GM19372 (cell line): ENCODE data around the gene MKLN1.
"Not testable (repeated sequence)": the region's sequence is repeated elsewhere in the genome, so short reads cannot be mapped to it uniquely, and the experiment has no call there.

Experiments used
- ATAC-seq: cut with Tn5 transposase; IDR thresholded peaks from one replicate; pipeline ENCODE4 v1.9.1; 2021; ENCODE audit warnings: mild to moderate bottlenecking, low read depth, moderate library complexity; ENCODE audit not compliant: unreplicated experiment

The MKLN1 gene

DNA sequence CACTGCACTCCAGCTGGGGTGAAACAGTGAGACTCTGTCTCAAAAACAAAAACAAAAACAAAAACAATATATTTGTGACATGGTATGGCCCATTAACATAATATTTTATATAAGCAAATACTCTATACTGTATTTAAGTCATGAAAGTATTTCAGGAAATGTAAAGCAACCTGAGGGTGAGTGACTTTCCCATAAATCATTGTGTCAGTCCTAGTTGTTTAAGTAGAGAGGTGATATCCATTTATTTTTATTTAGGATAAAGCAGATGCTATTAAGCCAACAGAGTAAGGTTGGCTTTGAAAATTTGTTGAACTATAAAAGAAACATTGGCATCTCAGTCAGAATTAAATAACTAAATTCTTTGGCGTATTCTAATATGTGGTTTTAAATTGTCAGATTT lies 60.5 kb downstream of the MKLN1 start:
- no peak for ATAC-seq

- ATAC-seq, result no peak
Measured at GRCh38 chr7:131390275-131390674, 62.6 kb downstream of the MKLN1 start.

- ATAC-seq, result no peak
Measured at GRCh38 chr7:131391145-131391544, 63.5 kb downstream of the MKLN1 start.

DNA sequence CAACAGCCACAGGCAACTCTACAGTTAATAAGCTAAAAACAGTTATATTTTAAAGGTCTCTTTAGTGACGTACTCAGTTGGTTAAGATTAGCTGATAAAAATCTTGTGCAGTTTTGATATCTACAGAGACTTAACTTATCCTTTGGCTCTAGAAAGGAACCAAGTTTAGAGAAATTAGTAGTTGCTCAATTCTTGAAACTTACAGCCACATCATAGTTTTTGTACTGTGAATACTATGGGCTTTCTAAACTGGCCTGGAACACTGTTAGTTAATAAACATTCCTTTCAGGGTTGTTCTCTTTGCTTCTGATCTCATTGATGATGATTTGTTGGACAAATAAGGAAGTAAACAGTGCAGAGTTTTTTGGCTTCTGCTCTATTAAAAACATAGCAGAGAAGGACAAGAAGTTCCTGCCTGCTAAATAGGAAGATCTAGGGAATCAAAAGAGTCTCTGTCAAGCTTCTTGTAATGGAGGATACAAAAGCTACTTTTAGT lies 73.1 kb downstream of the MKLN1 start:
- no peak for ATAC-seq

GRCh38 chr7:131401194-131401593 lies 73.5 kb downstream of the MKLN1 start:
- ATAC-seq, result no peak

DNA sequence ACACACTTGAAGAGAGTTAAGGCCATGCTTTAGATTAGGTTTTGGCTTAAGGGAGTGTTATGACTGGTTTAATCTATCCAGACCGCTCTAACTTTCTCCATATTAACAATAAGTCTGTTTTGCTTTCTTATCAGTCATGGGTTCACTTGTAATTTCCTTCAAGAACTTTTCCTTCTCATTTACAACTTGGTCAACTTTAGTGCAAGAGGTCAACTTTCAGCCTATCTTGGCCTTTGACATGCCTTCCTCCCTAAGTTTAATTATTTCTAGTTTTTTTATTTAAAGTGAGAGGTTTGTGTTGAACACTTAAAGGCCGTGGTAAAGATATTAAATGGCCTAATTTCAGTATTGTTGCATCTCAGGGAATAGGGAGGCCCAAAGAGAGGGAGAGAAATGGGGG lies 75.6 kb downstream of the MKLN1 start:
- no peak for ATAC-seq

GRCh38 chr7:131404226-131404911 lies 76.7 kb downstream of the MKLN1 start:
- no peak for ATAC-seq

DNA sequence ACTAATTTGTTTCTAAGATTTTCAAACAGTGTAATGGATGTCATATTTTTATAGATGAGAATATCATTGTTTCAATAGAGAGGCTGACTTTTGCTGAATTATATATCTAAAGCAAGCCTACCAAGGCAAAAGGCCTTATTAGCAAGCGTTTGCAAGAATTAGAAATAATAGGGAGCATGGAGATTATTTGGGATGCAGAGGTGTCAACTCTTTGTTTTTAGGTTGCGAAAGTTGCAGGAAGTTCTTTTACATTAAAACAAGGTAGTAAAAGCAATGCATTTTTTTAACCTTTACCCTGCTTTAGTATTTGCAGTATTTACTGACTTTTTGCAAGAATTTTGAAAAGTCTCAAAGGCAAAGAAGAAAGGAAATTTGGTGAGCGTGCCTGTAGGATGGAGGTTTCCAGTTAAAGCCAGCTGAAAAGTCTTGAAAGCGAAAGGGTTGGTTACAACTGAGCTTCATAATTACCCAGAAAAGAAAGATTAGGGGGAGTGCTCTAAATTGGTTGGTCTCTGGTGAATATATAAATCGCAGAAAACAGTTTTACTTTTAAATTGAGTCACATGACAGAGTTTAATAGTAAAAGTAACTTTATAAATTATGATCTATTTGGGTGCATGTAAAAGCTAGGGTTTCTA lies 81.6 kb downstream of the MKLN1 start:
- no peak for ATAC-seq

DNA sequence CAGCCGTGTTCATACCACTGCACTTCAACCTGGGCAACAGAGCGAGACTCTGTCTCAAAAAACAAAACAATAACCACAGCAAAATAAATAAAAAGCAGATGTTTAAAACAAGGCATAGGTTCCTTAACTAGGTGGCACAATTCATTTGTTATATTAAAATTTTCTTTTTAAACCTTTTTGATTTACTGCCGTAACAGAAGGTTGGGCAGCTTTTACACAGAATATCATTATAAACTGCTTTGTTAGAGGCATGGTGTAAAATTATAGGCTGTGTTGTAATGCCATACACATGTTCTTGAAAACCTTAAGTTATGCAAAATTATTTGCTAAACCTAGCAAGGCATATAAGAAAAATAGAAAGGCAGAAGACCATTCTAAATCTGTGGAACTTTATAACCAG lies 84.4 kb downstream of the MKLN1 start:
- ATAC-seq, result no peak

GRCh38 chr7:131413711-131414110 lies 86.0 kb downstream of the MKLN1 start:
- ATAC-seq, result no peak

DNA sequence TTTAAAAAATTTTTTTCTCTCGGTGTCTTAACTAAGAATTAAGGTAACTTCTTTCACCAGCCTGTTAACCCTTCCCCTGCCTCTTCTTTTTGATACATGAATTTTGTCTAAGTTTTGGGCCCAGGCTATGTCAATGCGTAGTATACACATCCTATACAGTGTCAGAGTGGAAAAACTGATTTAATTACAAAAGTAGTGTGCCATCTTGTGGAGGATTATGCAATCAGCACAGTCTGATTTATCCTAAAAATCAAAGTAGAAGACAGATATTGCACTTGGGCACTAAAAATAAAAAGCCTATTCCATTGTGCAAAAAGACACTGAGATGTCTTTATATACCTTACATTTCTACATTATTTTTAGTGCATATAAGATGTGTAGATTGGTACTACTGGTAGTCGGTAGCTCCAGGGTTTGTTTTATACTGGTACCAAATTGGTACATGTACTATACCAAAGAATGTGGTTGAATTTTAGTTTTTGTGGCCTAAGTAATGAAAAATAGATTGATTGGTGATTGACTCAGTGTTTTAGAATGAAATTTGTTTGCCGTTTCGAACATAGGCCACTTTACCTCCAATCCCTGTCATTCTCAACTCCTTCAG lies 96.6 kb downstream of the MKLN1 start:
- ATAC-seq, result no peak

- no peak for ATAC-seq
Measured at GRCh38 chr7:131425992-131426391, 98.3 kb downstream of the MKLN1 start.

GRCh38 chr7:131430826-131431225 lies 103.2 kb downstream of the MKLN1 start:
- ATAC-seq, result not testable (repeated sequence)

GRCh38 chr7:131431289-131431688 lies 103.6 kb downstream of the MKLN1 start:
- no peak for ATAC-seq

DNA sequence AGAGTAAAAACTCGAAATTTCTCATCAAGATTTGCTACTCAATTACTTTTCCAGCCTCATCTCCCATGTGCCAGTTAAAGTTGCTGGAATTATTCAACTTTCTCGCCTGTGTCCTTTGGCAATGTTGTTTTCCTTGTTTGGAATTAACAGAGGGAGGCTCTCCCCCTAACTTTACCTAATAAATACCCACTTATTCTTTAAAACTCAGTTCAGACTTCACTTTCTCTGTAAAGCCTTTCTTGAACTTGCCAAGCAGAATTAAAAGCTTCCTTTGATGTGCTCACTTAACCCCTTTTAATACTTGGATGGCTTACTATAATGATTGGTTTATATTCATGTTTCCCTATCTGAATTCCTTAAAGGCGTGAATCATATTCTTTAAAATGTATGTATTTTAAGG lies 104.1 kb downstream of the MKLN1 start:
- no peak for ATAC-seq

DNA sequence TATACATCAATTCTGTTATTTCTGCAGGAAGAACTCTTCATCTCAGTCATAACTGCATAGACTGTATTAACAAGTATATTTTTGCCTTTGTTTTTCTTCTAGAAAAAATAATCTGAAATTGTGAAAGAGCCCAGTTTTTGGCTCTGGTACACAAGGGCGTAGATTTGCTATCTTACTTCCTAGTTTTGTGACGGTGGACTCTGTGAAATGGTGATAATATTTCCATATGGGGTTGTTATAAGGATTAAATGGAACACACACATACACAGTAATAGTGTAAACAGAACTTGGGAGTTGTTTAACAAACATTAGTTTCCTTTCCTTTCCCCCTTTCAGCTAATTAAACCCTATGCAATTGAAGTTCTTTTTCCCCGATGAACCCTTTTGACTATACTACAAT lies 108.7 kb downstream of the MKLN1 start:
- ATAC-seq, result no peak

DNA sequence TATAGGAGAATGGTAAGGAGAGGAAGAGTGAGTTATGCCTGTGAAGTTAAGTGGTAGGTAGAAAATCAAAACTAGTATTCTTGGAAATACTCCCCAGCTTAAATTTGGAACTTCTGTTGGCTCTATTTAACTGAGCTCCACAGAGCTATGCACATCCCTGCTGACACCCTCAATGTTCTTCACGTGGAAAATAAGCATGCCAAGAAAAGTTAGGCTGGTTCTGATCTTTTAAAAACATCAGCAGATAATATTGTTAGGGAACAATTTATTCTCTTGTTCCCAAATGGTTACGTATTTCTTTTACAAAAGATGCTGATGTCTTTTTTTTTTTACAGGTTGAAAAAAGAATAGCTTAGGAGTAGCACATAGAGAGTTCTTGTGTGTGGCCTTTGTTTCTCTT lies 111.3 kb downstream of the MKLN1 start:
- no peak for ATAC-seq

DNA sequence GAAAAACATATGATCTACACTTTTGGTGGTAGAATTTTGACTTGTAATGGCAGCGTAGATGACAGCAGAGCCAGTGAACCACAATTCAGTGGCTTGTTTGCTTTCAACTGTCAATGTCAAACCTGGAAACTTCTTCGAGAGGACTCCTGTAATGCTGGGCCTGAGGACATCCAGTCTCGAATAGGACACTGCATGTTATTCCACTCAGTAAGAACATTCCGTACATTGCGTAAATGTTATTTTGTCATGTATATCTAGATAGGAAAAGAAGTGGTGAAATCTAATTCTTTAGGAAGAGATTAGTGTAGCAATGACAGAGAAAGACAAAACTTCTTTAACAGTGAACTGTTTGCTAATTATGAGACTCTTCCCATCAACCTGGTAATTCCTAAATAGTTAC lies 115.8 kb downstream of the MKLN1 start:
- ATAC-seq, result no peak

DNA sequence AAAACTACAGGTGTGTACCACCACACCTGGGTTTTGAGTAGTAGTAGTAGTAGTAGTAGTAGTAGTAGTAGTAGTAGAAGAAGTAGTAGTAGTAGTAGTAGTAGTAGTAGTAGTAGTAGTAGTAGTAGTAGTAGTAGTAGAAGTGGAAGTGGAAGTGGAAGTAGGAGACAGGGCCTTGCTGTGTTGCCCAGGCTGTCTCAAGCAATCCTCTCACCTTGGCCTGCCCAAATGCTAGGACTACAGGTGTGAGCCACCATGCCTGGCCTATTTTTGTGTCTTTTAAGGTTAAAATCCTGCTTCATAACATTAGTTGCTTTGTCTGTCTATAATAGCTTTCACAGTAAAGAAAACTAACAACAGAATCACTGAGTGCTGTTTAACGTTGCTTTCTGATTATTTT lies 117.0 kb downstream of the MKLN1 start:
- no peak for ATAC-seq

- no peak for ATAC-seq
Measured at GRCh38 chr7:131449373-131449902, 121.8 kb downstream of the MKLN1 start.

GRCh38 chr7:131454498-131454897 lies 126.8 kb downstream of the MKLN1 start:
- ATAC-seq, result no peak

GRCh38 chr7:131455001-131455400 lies 127.3 kb downstream of the MKLN1 start:
- ATAC-seq, result no peak
